ENCODE measurements around the gene DCDC2B.

The DCDC2B gene

GRCh38 chr1:32219022-32219421 is 10.1 kb downstream of the DCDC2B start:
- H3K9ac ChIP-seq: no peak overlapping the region
- peaks cover 21% of the 10 kb centered on the region for H3K4me1 ChIP-seq (ENCODE audit: low read depth, poor library complexity, severe bottlenecking)
- peaks cover 18% of the 10 kb centered on the region for H3K79me2 ChIP-seq (ENCODE audit: insufficient read depth, low read depth)
- no peak overlapping the region for H3K4me2 ChIP-seq
- H3K27me3 ChIP-seq (ENCODE audit: insufficient read depth, low read depth): no peaks in the 10 kb centered on the region
- H3K4me3 ChIP-seq (IDR thresholded peaks at IDR 0.05; ENCODE audit: insufficient read depth, low read depth, low read length): no peak overlapping the region
- H3K27ac ChIP-seq: no peak overlapping the region
- no peaks in the 10 kb centered on the region for H3K36me3 ChIP-seq (ENCODE audit: insufficient read depth)
- no peaks in the 10 kb centered on the region for H4K20me1 ChIP-seq (ENCODE audit: insufficient read depth)
- no peak overlapping the region for H2AFZ ChIP-seq (ENCODE audit: low read depth)
- no peak for TF ChIP-seq CTCF (conservative IDR thresholded peaks at IDR 0.05; ENCODE audit: low read depth, low read length)

DNA sequence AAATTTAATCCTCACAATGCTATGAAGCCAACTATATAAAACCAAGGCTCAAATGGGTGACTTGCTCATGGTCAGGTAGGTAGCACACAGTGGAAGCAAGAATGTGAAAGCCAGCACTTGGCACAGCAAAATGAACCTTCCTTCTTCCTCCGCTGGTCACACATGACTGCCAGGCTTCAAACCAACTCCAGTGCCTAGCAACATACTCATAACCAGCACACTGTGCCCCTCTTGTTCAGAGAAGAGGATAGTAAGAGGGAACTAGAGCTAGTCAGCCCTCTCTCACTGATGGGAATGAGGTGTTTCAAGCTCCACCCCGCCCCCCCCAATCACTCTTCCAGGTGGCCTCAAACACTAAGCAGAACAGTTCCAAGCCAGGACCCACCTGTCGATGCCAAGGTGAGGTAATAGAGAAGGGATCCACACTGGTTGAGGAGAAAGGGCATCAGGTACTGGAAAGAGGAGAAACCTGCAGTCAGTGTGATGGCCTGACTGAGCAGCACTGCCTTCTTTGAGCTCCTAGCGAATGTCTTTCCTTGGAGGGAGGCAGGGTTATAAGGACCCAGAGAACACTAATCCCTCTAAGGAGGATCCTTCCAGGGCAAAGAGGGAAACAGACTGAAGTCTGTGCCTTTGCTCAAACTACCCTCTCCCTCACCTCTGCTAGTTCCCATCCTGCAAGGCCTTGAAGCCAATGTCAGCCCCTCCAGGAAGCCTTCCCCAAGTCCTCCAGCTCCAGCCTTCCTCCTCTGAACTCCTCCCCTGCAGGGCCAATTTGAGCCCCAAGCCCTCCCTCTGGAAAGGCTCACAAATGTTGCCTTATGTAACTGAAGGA is 12.1 kb downstream of the DCDC2B start:
- no peak for TF ChIP-seq CTCF (conservative IDR thresholded peaks at IDR 0.05; ENCODE audit: low read depth, low read length)
- H3K9ac ChIP-seq: no peak overlapping the region
- no peaks in the 10 kb centered on the region for H3K36me3 ChIP-seq (ENCODE audit: insufficient read depth)
- peak overlapping the region; percentile 96; the same call in 1 of the 2 replicates for H3K4me2 ChIP-seq
- H3K4me3 ChIP-seq (IDR thresholded peaks at IDR 0.05; ENCODE audit: insufficient read depth, low read depth, low read length): no peak overlapping the region
- H3K4me1 ChIP-seq (ENCODE audit: low read depth, poor library complexity, severe bottlenecking): peaks cover 15% of the 10 kb centered on the region
- H3K79me2 ChIP-seq (ENCODE audit: insufficient read depth, low read depth): peaks cover 22% of the 10 kb centered on the region
- no peak overlapping the region for H2AFZ ChIP-seq (ENCODE audit: low read depth)
- H3K27ac ChIP-seq: no peak overlapping the region
- no peaks in the 10 kb centered on the region for H3K27me3 ChIP-seq (ENCODE audit: insufficient read depth, low read depth)
- no peaks in the 10 kb centered on the region for H4K20me1 ChIP-seq (ENCODE audit: insufficient read depth)

DNA sequence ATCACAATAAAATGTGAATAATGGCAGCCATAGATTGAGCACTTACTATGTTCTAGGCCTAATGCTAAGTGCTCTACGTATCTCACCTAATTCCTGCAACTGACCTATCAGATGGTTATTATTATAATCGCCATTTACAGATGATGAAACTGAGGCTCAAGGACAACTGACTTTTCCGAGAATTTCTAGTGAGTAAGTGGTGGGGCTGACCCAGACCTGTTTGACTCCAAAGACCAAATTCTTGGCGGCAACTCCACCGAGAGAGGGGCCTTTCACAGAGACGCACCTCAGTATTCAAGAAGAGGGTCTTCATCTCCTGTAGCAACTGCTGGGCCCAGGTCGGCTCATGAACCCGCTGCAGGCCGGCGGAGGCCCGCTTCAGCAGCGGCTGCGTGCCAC is 12.7 kb downstream of the DCDC2B start:
- H3K9ac ChIP-seq: peak overlapping the region; percentile 81; the same call in 1 of the 2 replicates
- TF ChIP-seq CTCF (conservative IDR thresholded peaks at IDR 0.05; ENCODE audit: low read depth, low read length): no peak
- peaks cover 15% of the 10 kb centered on the region for H3K4me1 ChIP-seq (ENCODE audit: low read depth, poor library complexity, severe bottlenecking)
- peaks cover 22% of the 10 kb centered on the region for H3K79me2 ChIP-seq (ENCODE audit: insufficient read depth, low read depth)
- no peak overlapping the region for H3K4me3 ChIP-seq (IDR thresholded peaks at IDR 0.05; ENCODE audit: insufficient read depth, low read depth, low read length)
- no peaks in the 10 kb centered on the region for H3K27me3 ChIP-seq (ENCODE audit: insufficient read depth, low read depth)
- H3K4me2 ChIP-seq: peak overlapping the region; percentile 96; the same call in 1 of the 2 replicates
- no peaks in the 10 kb centered on the region for H3K36me3 ChIP-seq (ENCODE audit: insufficient read depth)
- no peaks in the 10 kb centered on the region for H4K20me1 ChIP-seq (ENCODE audit: insufficient read depth)
- no peak overlapping the region for H3K27ac ChIP-seq
- peak overlapping the region; percentile 74 for H2AFZ ChIP-seq (ENCODE audit: low read depth)

GRCh38 chr1:32221980-32222755 is 13.3 kb downstream of the DCDC2B start, which contains the start of the genes EIF3I and TMEM234:
EIF3I (plus strand) TSS chr1:32222407; CDS start chr1:32222442, 35 bp downstream.
TMEM234 (minus strand) TSS chr1:32222353; CDS start chr1:32222322, 31 bp downstream.
- Histone ChIP-seq H3K27ac (peak within 1 kb of the TSS; percentile 57), H3K79me2 (ENCODE audit: insufficient read depth, low read depth) (peaks cover 22% of the 10 kb centered on the region)
- no peak for TF ChIP-seq CTCF (conservative IDR thresholded peaks at IDR 0.05; ENCODE audit: low read depth, low read length)

More at GRCh38 chr1:32221980-32222755, 13.3 kb downstream of the DCDC2B start, which contains the start of the genes EIF3I and TMEM234:
- Histone ChIP-seq H3K4me1 (ENCODE audit: low read depth, poor library complexity, severe bottlenecking) (peaks cover 15% of the 10 kb centered on the region), H3K9ac (peak within 1 kb of the TSS; percentile 81), H3K27me3 (ENCODE audit: insufficient read depth, low read depth) (no peaks in the 10 kb centered on the region), H2AFZ (ENCODE audit: low read depth) (peak within 1 kb of the TSS; percentile 74), H3K4me2 (peak within 1 kb of the TSS; percentile 96), H3K4me3 (IDR thresholded peaks at IDR 0.05; ENCODE audit: insufficient read depth, low read depth, low read length) (peak within 1 kb of the TSS; percentile 90), H4K20me1 (ENCODE audit: insufficient read depth) (no peaks in the 10 kb centered on the region), H3K36me3 (ENCODE audit: insufficient read depth) (no peaks in the 10 kb centered on the region)
